Measurements from ENCODE around the gene DDB1. TPM values are rescaled to one million over a fixed set of nuclear protein-coding genes. Genes with fewer than 3 reads are reported as not detected.

The DDB1 gene
- total RNA-seq, 1 donor from 2014 or later: 231 TPM

- intact Hi-C loops (cut with micrococcal nuclease): loop anchor here (2.0 kb wide), 1 partner anchor 55 kb away; the partner anchor contains the start of gene TMEM216
Observed at GRCh38 chr11:61337706-61338470, 5.0 kb upstream of the DDB1 start.

DNA sequence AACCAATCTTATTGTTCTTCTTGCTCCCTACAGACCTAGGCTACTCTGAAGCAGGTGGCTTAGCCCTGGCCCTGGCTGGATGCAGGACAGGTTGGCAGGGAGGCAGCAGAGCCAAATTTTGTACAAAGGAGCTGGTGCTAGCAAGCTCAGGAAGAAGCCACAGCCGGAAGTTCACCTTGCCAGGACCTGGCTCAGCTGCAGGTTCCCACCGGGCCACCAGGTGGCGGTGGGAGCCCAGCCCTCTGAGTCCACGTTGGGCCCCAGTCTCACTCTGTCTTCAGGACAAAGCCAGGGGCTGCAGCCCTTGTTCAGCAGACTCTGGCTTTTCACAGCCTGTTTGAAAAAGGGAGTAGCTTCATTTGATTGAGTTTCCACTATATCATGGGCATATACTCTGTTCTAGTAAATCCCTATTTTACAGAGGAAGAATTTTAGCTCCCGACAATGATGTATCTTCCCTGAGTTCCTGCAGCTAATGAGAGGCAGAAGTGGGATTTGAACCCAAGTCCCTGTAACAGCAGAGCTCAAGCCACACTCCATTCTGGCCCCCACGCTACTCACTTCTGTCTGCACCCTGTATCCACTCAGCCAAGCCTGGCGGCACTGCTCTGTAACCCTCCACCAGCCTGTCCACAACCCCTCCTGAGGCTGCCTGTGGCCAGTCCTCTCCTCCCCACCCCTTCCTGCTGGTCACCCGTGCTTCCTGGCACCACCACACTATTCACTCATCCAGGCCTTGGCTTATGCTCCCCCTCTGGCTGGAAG, 3.4 kb upstream of the DDB1 start:
- intact Hi-C loops (cut with micrococcal nuclease): loop anchor here (1.0 to 2.0 kb wide), 3 partner anchors 26 to 56 kb away; partner anchors contain the start of genes TMEM138 and TMEM216

DNA sequence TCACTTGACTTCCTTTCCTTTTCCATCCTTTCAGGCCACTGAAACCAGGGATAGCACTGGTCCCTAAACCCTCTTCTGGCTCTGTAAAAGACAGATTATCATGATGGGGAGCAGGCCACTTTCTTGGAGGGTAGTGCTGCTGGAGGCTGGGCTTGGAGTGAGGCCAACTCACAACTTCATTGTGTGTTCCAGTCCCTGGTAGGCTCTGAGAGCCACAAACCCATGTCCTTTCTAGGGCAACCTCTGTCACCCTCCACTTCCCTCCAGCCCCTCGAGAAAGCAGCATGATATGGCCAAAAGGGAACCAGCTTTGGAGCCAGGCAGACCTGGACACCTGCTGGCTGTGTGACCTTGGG, 2.4 kb upstream of the DDB1 start:
- intact Hi-C loops (cut with micrococcal nuclease): no loop called here

DNA sequence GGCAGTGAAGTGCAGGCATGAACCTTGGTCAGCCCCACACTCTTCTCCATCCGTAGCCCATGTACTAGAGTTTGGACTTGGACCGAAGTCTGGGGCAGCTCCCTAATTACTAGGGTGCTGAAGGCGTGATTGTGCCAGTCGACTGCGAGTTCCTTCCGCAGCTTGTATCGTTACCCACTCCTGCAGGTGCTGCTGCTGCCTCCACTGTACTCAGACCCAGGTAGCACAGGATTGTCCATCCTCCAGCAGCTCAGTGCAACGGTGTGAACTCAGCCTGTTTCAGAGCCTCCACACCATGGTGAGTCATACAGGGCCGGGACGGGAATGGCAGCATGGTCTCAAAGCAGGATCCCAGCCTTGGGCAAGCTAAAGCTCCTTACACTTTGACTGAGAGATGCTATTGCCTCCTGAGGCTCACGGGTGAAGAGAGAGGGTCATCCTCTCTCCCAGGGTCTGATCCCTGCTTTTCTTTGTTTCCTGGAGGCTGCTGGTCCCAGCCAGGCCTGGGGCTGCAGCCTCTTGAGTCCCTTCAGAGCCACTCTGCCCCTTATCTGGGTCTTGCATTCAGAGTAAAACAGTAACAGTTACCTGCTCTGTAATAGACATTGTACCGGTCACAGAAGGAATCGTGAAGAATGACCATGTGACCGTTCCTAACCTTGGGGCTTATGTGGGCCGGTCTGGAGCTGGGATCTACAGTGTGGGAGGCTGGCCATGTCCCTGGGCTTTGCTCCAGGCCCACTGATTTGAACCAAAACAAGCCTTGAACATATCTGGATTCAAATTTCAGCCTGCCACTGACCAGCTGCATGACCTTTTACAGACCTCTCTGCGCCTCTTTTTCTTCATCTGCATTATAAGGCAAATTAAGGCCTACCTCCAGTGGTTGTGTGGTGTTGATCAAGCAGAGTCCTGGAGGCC, 1.8 kb upstream of the DDB1 start:
- intact Hi-C loops (cut with micrococcal nuclease): no loop called here

- intact Hi-C loops (cut with micrococcal nuclease): loop anchor here (1.0 to 2.0 kb wide), 4 partner anchors 96 to 427 kb away; partner anchors contain the start of genes CPSF7, PRPF19, TMEM109 and VPS37C
Observed at GRCh38 chr11:61333550-61334433, 887 bp upstream of the DDB1 start.

DNA sequence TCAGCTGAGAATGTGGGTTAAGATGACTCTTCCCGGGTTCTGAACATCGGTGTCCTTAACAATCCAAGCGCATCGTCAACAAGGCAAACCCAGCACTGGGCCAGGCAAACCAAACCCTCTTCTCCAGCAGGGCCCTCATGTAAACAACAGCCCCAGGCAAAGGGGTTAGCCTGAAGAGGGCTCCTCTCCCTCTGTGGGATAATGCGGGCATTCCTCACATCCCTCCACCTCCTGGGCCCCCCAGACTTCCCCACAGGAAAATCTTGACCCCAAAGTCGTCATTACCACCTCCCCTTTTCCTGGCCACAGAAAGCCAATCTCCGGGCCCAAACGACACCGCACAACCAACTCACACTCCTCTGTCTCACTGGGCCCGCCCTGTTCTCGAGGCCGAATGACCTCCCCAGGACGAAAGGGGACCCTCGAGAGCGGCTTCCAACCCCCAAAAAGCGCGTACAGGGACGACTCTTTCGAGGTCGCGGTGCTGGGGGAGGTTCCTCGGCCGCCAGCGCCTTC, 566 bp downstream of the DDB1 start:
- intact Hi-C loops (cut with micrococcal nuclease): loop anchor here (2.0 kb wide), 2 partner anchors 418 to 426 kb away; partner anchors contain the start of genes PRPF19 and TMEM109

GRCh38 chr11:61331651-61332050, 1.3 kb downstream of the DDB1 start:
- intact Hi-C loops (cut with micrococcal nuclease): loop anchor here (2.0 kb wide), 2 partner anchors 417 to 425 kb away; partner anchors contain the start of genes PRPF19 and TMEM109

- intact Hi-C loops (cut with micrococcal nuclease): no loop called here
Observed at GRCh38 chr11:61329871-61330270, 3.0 kb downstream of the DDB1 start.

DNA sequence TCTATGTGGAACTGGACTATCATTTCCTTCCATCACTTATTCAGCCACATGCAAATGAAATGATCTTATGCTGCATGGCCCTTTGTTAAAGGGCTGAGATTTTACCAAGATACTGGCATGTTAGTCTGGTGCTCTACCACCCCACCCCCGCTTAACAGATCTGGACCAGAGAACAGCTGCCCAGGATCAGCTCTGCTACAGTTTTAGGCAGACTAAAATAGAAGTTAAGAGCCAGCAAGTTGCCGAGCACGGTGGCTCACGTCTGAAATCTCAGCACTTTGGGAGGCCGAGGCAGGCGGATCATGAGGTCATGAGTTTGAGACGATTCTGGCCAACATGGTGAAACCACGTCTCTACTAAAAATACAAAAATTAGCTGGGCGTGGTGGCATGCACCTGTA, 4.6 kb downstream of the DDB1 start:
- intact Hi-C loops (cut with micrococcal nuclease): no loop called here

- intact Hi-C loops (cut with micrococcal nuclease): no loop called here
Observed at GRCh38 chr11:61327669-61328071, 5.2 kb downstream of the DDB1 start.

GRCh38 chr11:61325649-61326414, 7.1 kb downstream of the DDB1 start:
- intact Hi-C loops (cut with micrococcal nuclease): no loop called here

DNA sequence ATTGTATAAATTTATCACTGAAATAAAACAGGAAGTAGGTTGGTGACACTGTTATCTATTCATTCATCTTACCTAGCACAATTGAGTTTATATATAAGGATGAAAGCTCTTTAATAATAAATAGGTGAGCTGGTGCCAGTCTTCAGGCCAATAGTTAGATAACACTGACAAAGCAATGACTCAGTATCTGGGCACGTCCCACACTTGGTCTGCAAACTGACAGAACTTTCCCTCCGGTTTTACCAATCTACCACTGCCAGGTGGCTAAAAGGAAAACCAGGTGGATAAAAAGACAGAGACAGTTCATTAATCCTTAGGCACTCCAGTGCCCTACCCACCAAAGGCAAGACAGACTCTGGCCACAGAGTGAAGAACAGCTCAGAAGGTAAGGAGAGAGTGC, 17.6 kb downstream of the DDB1 start:
- intact Hi-C loops (cut with micrococcal nuclease): no loop called here

DNA sequence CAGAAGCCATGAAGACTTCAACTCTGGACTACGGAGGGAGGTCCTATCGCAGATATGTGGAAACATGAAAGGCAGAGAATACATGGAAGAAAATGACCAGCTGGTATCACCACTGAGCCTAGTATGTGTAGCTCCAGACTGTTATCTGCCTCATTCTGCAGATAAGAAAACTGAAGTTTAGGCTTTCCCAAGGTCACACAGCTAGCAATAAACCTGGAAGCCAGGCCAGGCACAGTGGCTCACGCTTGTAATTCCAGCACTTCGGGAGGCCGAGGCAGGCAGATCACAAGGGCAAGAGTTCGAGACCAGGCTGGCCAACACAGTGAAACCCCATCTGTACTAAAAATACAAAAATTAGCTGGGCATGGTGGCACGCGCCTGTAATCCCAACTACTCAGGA, 22.2 kb downstream of the DDB1 start:
- intact Hi-C loops (cut with micrococcal nuclease): no loop called here

DNA sequence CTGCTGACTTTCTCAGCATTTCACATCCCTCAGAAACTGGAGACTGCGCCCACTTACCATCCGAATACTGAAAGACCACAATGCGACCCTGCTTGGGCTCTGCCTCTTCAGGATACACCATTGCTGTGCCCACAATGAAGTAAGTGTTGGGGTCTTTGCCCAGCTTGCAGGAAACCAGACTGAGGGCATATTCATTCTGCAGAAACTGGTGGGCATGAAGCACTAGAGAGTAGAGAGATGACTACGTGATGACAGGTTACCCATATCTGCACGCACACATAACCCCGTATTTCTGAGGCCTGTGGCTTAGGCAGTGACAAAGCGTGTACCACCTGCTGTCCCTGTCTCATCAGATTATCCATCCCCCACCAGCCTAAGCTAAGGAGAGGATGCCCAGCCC, 23.2 kb downstream of the DDB1 start:
- intact Hi-C loops (cut with micrococcal nuclease): no loop called here

DNA sequence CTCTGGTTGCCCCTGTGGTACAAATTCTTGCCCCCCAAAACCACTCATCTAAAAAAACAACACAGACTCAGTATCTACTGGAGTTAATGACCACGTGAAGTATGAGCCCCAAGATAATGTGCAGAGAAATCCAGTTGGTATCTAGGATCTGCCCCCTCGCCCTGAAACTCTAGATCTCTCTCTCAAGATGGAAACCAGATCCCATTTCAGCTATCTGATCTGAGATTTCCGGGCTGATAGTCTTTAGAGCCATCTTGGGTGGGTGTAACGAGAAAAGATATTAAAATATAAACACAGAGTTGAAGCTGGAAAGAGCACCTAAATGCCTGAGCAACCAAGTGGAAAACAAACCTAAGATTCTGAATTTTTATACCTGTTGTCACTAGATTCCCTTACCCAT, 23.8 kb downstream of the DDB1 start:
- intact Hi-C loops (cut with micrococcal nuclease): no loop called here

GRCh38 chr11:61307354-61307753, 25.6 kb downstream of the DDB1 start:
- intact Hi-C loops (cut with micrococcal nuclease): no loop called here

DNA sequence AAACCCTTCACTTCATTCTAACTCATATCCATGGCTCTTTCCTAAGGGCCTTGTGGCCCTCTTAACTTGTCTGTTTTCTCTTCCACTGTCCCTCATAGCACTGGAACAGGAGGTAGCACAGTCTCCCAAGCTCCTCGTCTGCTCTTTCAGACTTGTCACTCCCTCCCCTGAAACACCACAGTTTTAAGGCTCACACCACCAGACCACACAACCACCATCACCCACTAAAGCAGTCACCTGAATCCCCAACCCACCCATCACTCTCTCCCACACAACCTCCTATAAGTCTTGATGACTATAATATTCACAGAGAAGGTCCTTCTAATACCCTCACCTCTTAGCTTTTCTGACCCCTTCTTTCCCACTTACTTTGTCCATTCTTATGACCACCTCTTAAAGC, 26.7 kb downstream of the DDB1 start:
- intact Hi-C loops (cut with micrococcal nuclease): no loop called here

DNA sequence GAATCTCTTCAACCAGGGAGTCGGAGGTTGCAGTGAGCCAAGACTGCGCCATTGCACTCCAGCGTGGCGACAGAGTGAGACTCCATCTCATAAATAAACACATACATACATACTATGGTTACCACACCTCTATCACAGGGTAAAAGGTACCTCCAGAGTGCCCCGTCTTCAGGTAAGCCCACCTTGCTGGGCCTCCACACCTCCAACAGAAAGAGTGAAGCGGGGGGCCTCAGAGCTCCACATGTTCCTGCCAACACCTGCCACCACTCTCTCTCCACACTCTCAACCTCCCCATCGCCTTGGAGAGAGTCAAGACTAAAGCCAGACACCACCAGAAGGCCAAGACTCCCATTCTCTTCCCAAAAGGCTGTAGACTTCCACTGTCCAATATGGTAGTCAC, 27.5 kb downstream of the DDB1 start:
- intact Hi-C loops (cut with micrococcal nuclease): no loop called here

- intact Hi-C loops (cut with micrococcal nuclease): no loop called here
Observed at GRCh38 chr11:61303725-61304124, 29.2 kb downstream of the DDB1 start.
